CD4-positive, alpha-beta T cell treated with Interleukin-6 for 4 hours (primary cell): ENCODE measurements around the gene RGS5.

ENCODE experiments used
- DNase-seq: peaks from one replicate; pipeline ENCODE4 v3.0.0-alpha.2; 2020; ENCODE audit warnings: mixed read lengths

RGS5 gene

DNA sequence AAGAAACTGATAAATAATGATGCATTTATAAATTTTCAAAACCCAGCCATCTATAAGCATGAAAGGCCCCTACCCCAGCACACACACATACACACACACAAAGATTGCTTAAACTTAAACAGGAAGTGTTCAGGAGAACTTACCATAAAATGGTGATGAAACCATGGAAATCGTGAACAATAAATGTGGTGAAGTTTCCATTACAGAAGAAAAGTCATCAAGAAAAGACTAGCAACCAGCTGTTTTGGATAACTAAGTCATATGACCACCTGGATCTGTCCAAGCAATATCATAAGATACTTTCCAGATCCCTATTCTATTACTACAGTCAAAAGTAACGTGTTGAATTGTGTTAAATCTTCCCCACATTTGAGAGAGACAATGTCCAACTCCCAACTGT lies 24.1 kb downstream of the RGS5 start:
- no peak for DNase-seq

DNA sequence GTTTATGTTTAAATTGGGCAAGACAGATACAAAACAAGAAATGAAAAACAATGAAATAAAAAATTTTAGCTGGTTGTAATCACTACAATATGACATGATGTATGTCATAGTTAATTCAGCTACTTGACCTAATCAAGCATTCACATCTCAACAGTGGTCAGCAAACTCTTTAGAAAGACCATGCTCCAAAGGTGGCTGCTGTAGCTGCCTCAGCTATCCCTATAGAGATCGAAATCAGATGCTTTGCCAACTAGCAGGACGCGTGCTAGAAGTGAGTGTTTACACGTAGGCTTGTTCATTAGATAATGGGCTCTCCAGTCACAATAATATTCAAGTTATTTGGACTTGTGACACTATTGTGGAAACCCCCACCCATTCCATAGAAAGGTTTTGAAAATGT lies 25.9 kb downstream of the RGS5 start:
- DNase-seq = no peak

GRCh38 chr1:163174524-163175437 lies 27.9 kb downstream of the RGS5 start:
- DNase-seq = peak; percentile 40

DNA sequence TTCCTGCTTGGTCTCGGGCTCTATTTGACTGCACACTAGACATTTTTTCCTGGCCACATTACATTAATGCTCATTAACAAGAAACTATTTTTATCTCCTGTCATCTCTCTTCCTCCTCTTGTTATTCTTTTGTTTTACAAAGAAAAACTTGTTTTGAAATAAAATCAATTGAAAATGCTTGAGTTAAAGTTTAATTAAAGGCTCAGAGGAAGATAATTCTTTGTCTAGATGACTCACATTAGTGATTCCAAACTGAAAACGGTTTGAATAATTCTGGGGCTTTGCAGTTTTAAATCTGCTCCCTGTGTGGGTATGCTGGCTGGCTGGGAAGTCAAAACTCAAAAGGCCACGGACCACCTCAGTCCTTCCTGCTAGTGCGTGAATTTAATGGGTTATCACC lies 29.6 kb downstream of the RGS5 start:
- no peak for DNase-seq

DNA sequence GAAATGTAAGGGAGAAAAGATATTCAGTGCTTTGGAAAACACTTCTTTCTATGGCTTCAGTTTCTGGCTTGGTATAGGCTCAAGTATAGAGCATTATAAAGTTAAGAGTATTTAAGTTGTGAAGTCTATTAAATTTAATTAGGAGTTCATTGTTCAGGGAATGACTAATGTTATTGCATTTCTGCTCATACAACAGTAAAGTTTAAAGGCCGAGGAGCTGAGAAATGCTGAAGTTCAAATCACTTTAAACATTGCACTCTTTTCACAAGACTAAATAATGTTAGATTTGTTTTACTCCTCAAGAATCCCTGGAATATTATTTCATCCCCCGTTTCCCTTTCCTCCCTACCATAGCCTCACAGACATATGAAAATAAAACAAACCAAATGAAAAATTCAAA lies 30.1 kb downstream of the RGS5 start:
- no peak for DNase-seq

DNA sequence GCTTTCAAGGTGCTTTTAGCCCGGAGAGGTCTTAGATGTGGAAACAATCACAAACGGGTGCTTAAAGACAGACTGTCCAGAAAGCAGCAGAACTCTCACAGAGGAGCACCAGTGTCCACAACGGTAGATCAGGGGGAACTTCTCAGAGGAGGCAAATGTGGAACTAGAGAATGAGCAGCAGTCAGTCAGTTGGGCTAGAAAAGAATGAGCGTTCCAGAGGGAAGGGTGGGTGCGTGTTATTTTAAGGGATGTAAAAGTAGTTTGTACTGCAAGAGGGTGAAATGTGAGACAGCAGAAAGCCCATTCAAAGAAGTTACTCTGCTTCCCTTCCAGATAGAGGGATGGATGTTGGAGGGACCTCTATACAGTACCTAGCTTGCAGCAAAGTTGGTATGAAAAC lies 30.9 kb downstream of the RGS5 start:
- DNase-seq = no peak

DNA sequence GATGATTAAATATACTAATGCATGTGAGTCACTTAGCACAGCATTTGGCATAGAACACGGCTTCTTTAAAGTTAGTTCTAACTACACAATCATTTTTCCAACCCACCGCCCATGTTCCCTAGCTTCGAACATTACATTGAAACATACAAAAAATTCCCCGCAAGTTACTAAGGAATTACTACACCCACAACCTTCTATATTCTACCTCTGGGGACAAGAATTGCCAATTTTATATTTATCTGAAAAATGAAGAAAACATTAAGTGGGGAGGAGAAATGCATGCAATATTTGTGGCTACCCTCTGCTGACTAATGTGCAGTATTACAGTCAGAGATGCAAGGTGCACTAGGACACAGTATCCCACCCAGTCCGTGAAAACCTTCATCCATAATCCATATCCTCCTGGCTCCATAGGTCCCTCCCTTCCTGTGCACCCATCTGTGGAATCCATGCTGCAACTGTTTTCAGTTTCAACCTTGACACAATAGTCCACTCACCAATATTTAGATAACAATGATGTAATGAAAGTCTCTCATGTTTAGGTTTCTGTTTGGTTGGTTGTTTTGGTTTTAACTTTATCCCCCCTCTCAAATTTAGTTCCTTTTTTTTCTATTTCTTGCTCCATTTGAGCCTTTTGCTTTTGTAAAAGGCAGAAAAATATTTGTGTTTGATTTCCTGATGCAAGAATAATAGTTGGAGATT lies 31.6 kb downstream of the RGS5 start:
- no peak for DNase-seq

- DNase-seq = no peak
Measured at GRCh38 chr1:163170331-163170730, 32.4 kb downstream of the RGS5 start.

- no peak for DNase-seq
Measured at GRCh38 chr1:163169553-163169952, 33.2 kb downstream of the RGS5 start.

GRCh38 chr1:163168053-163168452 lies 34.7 kb downstream of the RGS5 start:
- no peak for DNase-seq

GRCh38 chr1:163166886-163167555 lies 35.7 kb downstream of the RGS5 start:
- no peak for DNase-seq

- DNase-seq = no peak
Measured at GRCh38 chr1:163165119-163165518, 37.6 kb downstream of the RGS5 start.

GRCh38 chr1:163163881-163164582 lies 38.7 kb downstream of the RGS5 start:
- no peak for DNase-seq

- no peak for DNase-seq
Measured at GRCh38 chr1:163163163-163163562, 39.6 kb downstream of the RGS5 start.

DNA sequence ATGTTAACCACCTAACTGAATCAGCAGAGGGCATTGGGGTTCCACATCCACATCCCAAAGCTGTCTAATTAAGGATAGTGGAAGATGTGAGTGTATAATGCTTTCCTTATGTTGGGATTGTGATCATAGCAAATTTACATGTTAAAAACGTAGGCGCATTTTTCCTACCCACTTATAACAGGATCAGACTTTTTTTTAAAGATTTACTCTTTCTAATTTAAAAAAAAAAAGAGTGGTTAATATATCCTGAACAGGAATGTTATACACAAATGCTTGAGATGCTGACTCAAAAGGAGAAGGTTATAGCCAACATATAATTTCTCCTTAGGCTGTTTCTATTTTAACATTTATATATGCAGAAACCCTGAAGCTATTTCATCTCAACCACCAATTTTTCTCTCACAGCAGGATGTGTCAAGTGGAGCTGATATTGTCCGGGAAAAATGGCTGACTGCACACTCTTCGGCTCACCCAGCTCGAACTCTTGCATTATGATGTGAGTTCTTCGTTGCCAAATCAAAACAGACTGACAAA lies 40.3 kb downstream of the RGS5 start:
- no peak for DNase-seq

- no peak for DNase-seq
Measured at GRCh38 chr1:163161841-163162240, 40.9 kb downstream of the RGS5 start.

DNA sequence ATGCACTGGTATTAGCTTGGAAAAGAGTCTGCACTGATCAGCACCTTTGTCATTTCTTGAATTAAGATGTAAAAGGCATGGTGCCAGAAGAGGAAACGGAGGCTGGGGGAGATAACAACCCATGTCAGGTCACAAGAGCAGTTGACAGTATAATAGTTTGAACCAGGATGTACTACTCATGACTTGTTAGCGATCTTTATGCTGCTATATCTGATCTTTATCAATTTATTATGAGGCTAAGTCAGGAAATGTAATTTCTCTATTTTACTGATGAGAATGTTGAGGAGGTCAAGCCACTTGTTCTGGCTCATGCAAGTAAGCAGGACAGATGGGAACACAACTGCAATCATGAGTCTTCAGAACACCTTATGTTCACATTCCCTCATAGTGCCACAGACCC lies 41.4 kb downstream of the RGS5 start:
- no peak for DNase-seq

- no peak for DNase-seq
Measured at GRCh38 chr1:163155606-163156005, 47.1 kb downstream of the RGS5 start.

DNA sequence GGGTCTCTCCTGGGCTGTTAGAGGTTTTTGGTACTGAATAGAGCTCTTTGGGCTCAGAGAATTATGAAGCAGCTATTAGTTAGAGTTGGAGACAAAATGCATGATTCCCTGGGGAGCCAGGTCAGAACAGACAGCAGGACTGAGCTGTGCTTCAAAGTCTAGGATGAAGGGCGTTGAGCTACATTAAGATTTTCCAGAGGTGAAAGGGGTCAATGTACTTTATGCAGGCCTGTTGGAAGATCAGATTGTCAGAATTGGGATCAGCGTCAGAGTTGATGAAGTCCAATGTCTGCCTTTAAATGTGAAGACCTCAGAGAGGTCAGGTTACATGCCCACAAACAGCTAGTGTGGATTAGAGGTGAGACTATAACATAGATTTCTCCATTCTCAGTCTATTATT lies 53.8 kb downstream of the RGS5 start:
- no peak for DNase-seq

- no peak for DNase-seq
Measured at GRCh38 chr1:163147019-163147418, 55.7 kb downstream of the RGS5 start.

DNA sequence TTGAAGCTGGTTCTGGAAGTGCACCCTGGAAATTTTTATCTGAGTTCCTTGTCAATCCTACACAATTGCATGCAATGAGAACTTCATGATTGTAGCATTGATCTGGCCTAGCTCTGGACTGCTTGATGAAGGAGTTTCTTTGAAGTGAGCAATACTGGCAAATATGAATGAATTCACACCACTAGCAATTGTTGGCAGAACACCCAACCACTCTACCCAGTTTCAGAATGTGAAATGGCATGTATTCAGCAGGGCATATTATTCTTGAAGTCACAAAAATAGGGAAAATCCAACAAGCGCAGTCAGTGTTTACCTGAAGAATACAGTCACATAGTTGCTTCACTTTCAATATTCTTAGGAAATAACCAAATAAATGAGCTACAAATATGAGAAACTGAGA lies 57.3 kb downstream of the RGS5 start:
- DNase-seq = no peak

DNA sequence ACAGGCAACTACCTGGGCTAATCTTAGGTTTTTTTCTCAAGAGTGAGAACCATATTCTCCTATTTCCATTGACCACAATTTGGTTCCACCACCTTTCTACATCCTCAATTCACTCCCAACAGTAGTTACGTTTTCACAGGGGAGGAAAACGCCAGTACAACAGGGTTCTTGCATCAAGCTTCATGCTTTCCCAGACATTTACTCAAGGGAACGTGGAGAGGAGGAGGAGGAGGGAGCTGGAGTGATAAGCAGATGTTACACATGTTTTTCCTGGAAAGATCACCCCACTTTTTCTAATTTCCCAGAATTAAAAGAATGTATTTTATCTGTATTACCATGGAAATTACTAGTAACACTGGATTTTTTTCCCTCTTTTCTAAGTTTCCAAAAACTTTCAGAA lies 58.3 kb downstream of the RGS5 start:
- no peak for DNase-seq

GRCh38 chr1:163142152-163142551 lies 60.6 kb downstream of the RGS5 start:
- DNase-seq = no peak
